Neural cell (in vitro differentiated cells): ENCODE results near the gene TRABD2B. TPM values are rescaled to one million over a fixed set of nuclear protein-coding genes. Genes with fewer than 3 reads are reported as not detected.

ENCODE experiments used
- H2AFZ ChIP-seq: fragments of 200-600, 300-800 bp; sonication (generic), shearing (Covaris generic); 2 replicates; pipeline ENCODE4 v1.6.0; 2014; ENCODE audit warnings: low read depth, mild to moderate bottlenecking, antibody characterized with exemption, low read length, moderate library complexity
- H3F3A ChIP-seq: fragments of 200-600 bp; shearing (Covaris generic); 2 replicates; pipeline ENCODE4 v1.6.1; 2016; ENCODE audit warnings: mild to moderate bottlenecking, moderate library complexity, mixed read lengths, antibody characterized with exemption, low read length; ENCODE audit not compliant: insufficient read depth, poor library complexity, severe bottlenecking
- H3K27ac ChIP-seq: fragments of 200-600, 300-800 bp; sonication (generic), shearing (Covaris generic); 2 replicates; pipeline ENCODE4 v1.5.1; 2014; ENCODE audit warnings: mild to moderate bottlenecking, low read length, moderate library complexity
- H3K27me3 ChIP-seq: fragments of 300-800, 200-600 bp; sonication (generic), shearing (Covaris generic); 2 replicates; pipeline ENCODE4 v1.6.0; 2014; ENCODE audit warnings: mild to moderate bottlenecking, low read depth, low read length, moderate library complexity; ENCODE audit not compliant: insufficient read depth
- H3K36me3 ChIP-seq: fragments of 300-800, 200-600 bp; sonication (generic), shearing (Covaris generic); 2 replicates; pipeline ENCODE4 v1.5.1; 2014; ENCODE audit warnings: mild to moderate bottlenecking, antibody characterized with exemption, low read length, moderate library complexity; ENCODE audit not compliant: insufficient read depth
- H3K4me2 ChIP-seq: fragments of 300-800, 200-600 bp; sonication (generic), shearing (Covaris generic); 2 replicates; pipeline ENCODE4 v1.6.0; 2014; ENCODE audit warnings: mild to moderate bottlenecking, low read length
- H3K4me3 ChIP-seq: fragments of 300-800, 200-600 bp; sonication (generic), shearing (Covaris generic); 2 replicates; pipeline ENCODE4 v1.5.1; 2014; ENCODE audit warnings: mild to moderate bottlenecking, low read length, moderate library complexity
- H3K79me2 ChIP-seq: fragments of 200-600 bp; shearing (Covaris generic); replicated peaks from 2 replicates; pipeline ENCODE4 v1.6.0; 2014; ENCODE audit warnings: mild to moderate bottlenecking, low read length, moderate library complexity; ENCODE audit not compliant: insufficient read depth
- H3K9ac ChIP-seq: fragments of 300-800, 200-600 bp; sonication (generic), shearing (Covaris generic); 2 replicates; pipeline ENCODE4 v1.6.1; 2016; ENCODE audit warnings: mild to moderate bottlenecking, low read length, mixed read lengths
- H3K9me2 ChIP-seq: fragments of 200-600 bp; shearing (Covaris generic); 2 replicates; pipeline ENCODE4 v1.6.1; 2016; ENCODE audit warnings: mild to moderate bottlenecking, low read length, mixed read lengths; ENCODE audit not compliant: insufficient read depth
- H3K9me3 ChIP-seq: fragments of 200-600, 300-800 bp; sonication (generic), shearing (Covaris generic); 2 replicates; pipeline ENCODE4 v1.6.1; 2016; ENCODE audit warnings: mild to moderate bottlenecking, mixed run types, low read length, moderate library complexity, mixed read lengths
- H4K20me1 ChIP-seq: fragments of 200-600 bp; shearing (Covaris generic); 2 replicates; pipeline ENCODE4 v1.6.1; 2016; ENCODE audit warnings: mild to moderate bottlenecking, mixed run types; ENCODE audit not compliant: insufficient read depth
- EP300 ChIP-seq: fragments of 450-650 bp; conservative IDR thresholded peaks from 2 replicates; pipeline ENCODE4 v1.6.1; 2014; ENCODE audit warnings: antibody characterized with exemption, mild to moderate bottlenecking, moderate library complexity; ENCODE audit not compliant: poor library complexity, severe bottlenecking
- EZH2 ChIP-seq: fragments of 200-600, 300-800 bp; shearing (Covaris generic), sonication (generic); IDR thresholded peaks from 2 replicates; pipeline ENCODE4 v1.6.1; 2014; ENCODE audit warnings: antibody characterized with exemption, low read length, borderline replicate concordance, mild to moderate bottlenecking; ENCODE audit not compliant: insufficient read depth, poor library complexity, severe bottlenecking
- MXI1 ChIP-seq: fragments of 450-650 bp; conservative IDR thresholded peaks from 2 replicates; pipeline ENCODE4 v1.6.1; 2014; ENCODE audit warnings: antibody characterized with exemption, mild to moderate bottlenecking; ENCODE audit not compliant: poor library complexity, severe bottlenecking
- POLR2AphosphoS5 ChIP-seq: IDR thresholded peaks from 2 replicates; pipeline ENCODE4 v1.6.1; 2012
- RAD21 ChIP-seq: fragments of 450-650 bp; conservative IDR thresholded peaks from 2 replicates; pipeline ENCODE4 v1.6.1; 2014; ENCODE audit warnings: antibody characterized with exemption, mild to moderate bottlenecking, moderate library complexity
- SMC3 ChIP-seq: fragments of 450-650 bp; conservative IDR thresholded peaks from 2 replicates; pipeline ENCODE4 v1.6.1; 2014; ENCODE audit warnings: antibody characterized with exemption, mild to moderate bottlenecking, moderate library complexity; ENCODE audit not compliant: poor library complexity
- TAF1 ChIP-seq: IDR thresholded peaks from 2 replicates; pipeline ENCODE4 v1.6.1; 2012; ENCODE audit warnings: low read depth
- polyA plus RNA-seq: library from polyadenylated mRNA; depleted of rRNA; stranded (reverse); fragments of >200 nt; gene quantifications from 2 replicates; pipeline ENCODE4 v1.2.3, GENCODE V29; 2014
- TF ChIP-seq, protein P1 (sequence below): IDR thresholded peaks from 2 replicates; pipeline ENCODE4 v1.6.1; 2012; ENCODE audit warnings: borderline replicate concordance
- TF ChIP-seq, protein P2 (sequence below): fragments of 450-650 bp; IDR thresholded peaks from 2 replicates; pipeline ENCODE4 v1.5.1; 2014; ENCODE audit warnings: antibody characterized with exemption, mild to moderate bottlenecking, moderate library complexity; ENCODE audit not compliant: poor library complexity, severe bottlenecking

Gene TRABD2B
- polyA plus RNA-seq, 1 donor from 2014 or later = 0.02 TPM

DNA sequence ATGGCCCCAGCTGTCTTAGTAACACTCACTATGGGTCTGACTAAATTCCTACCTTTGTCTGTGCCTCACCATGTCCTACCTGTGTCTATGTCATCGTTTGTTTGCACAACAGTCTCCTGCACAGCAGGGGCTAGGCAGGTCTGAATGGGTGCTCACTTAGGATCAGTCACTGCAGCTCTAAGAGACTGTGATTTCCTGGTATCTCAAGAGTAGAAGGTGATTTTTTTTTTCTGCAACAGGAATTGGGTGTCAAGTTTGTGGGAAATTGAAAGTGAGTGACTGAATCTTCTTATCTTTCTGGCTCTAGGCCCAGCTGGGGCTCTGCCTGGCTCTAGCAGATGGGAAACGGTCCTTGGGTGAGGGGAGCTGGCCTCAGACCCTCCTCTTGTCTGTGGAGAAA lies 46.4 kb upstream of the TRABD2B start:
- Histone ChIP-seq H3K4me3 (no peak overlapping the region), H4K20me1 (no peaks in the 10 kb centered on the region), H3K27ac (no peak overlapping the region), H2AFZ (no peak overlapping the region), H3K9ac (no peak overlapping the region), H3F3A (no peaks in the 10 kb centered on the region), H3K27me3 (no peaks in the 10 kb centered on the region), H3K79me2 (no peaks in the 10 kb centered on the region), H3K4me2 (no peak overlapping the region), H3K9me3 (no peaks in the 10 kb centered on the region), H3K36me3 (no peaks in the 10 kb centered on the region), H3K9me2 (no peaks in the 10 kb centered on the region)
- TF ChIP-seq POLR2AphosphoS5 = no peak
- TF ChIP-seq EZH2 = no peak
- TF ChIP-seq, protein P1, sequence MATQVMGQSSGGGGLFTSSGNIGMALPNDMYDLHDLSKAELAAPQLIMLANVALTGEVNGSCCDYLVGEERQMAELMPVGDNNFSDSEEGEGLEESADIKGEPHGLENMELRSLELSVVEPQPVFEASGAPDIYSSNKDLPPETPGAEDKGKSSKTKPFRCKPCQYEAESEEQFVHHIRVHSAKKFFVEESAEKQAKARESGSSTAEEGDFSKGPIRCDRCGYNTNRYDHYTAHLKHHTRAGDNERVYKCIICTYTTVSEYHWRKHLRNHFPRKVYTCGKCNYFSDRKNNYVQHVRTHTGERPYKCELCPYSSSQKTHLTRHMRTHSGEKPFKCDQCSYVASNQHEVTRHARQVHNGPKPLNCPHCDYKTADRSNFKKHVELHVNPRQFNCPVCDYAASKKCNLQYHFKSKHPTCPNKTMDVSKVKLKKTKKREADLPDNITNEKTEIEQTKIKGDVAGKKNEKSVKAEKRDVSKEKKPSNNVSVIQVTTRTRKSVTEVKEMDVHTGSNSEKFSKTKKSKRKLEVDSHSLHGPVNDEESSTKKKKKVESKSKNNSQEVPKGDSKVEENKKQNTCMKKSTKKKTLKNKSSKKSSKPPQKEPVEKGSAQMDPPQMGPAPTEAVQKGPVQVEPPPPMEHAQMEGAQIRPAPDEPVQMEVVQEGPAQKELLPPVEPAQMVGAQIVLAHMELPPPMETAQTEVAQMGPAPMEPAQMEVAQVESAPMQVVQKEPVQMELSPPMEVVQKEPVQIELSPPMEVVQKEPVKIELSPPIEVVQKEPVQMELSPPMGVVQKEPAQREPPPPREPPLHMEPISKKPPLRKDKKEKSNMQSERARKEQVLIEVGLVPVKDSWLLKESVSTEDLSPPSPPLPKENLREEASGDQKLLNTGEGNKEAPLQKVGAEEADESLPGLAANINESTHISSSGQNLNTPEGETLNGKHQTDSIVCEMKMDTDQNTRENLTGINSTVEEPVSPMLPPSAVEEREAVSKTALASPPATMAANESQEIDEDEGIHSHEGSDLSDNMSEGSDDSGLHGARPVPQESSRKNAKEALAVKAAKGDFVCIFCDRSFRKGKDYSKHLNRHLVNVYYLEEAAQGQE = no peak
- TF ChIP-seq RAD21 = no peak
- no peak for TF ChIP-seq SMC3
- TF ChIP-seq, protein P2, sequence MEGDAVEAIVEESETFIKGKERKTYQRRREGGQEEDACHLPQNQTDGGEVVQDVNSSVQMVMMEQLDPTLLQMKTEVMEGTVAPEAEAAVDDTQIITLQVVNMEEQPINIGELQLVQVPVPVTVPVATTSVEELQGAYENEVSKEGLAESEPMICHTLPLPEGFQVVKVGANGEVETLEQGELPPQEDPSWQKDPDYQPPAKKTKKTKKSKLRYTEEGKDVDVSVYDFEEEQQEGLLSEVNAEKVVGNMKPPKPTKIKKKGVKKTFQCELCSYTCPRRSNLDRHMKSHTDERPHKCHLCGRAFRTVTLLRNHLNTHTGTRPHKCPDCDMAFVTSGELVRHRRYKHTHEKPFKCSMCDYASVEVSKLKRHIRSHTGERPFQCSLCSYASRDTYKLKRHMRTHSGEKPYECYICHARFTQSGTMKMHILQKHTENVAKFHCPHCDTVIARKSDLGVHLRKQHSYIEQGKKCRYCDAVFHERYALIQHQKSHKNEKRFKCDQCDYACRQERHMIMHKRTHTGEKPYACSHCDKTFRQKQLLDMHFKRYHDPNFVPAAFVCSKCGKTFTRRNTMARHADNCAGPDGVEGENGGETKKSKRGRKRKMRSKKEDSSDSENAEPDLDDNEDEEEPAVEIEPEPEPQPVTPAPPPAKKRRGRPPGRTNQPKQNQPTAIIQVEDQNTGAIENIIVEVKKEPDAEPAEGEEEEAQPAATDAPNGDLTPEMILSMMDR = no peak
- no peak for TF ChIP-seq TAF1
- TF ChIP-seq MXI1 = no peak
- TF ChIP-seq EP300 = no peak

DNA sequence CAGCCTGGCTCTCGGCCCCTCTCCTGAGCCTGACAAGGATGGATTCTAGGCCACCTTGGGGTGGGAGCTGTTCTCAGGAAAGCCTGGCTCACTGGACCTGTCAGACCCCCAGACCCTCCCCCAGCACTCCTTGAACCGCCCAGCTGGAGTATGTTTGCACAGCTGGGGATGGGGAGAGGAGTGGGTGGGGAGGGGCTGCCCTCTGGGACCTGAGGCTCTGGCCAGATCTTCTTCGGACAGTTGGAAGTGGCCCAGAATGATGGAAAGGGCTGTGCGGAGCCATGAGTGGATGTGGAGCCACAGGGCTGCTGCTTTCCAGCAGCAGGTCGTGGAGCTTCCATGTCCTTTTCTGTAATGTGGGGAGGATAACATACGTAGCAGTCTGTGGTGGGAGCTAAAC lies 43.0 kb upstream of the TRABD2B start:
- Histone ChIP-seq H2AFZ (no peak overlapping the region), H3K9ac (no peak overlapping the region), H3K4me3 (no peak overlapping the region), H3F3A (no peaks in the 10 kb centered on the region), H3K79me2 (no peaks in the 10 kb centered on the region), H3K9me3 (no peaks in the 10 kb centered on the region), H3K27ac (no peak overlapping the region), H4K20me1 (no peaks in the 10 kb centered on the region), H3K9me2 (no peaks in the 10 kb centered on the region), H3K27me3 (no peaks in the 10 kb centered on the region), H3K36me3 (no peaks in the 10 kb centered on the region), H3K4me2 (no peak overlapping the region)
- TF ChIP-seq SMC3 (no peak), MXI1 (no peak), RAD21 (no peak), EZH2 (no peak), POLR2AphosphoS5 (no peak), TAF1 (no peak), EP300 (no peak)
- TF ChIP-seq, protein P1 = no peak
- TF ChIP-seq, protein P2 = no peak
